ENCODE data around the gene ANKRD28.
"Not testable (repeated sequence)": the region's sequence is repeated elsewhere in the genome, so short reads cannot be mapped to it uniquely, and the experiment has no call there.

The ANKRD28 gene

GRCh38 chr3:15797642-15798303, at the start of gene ANKRD28:
ANKRD28 (minus strand) TSS chr3:15797979; CDS start chr3:15796521, 1,458 bp downstream.
- DNase-seq, result peak in 17 of 56 donors; percentile 5 to 65 (median 18)

- DNase-seq, result no peak
Measured at GRCh38 chr3:15847239-15847638, 49.5 kb upstream of the ANKRD28 start.

- no peak for DNase-seq
Measured at GRCh38 chr3:15846606-15847005, 48.8 kb upstream of the ANKRD28 start.

- no peak for DNase-seq
Measured at GRCh38 chr3:15845475-15845874, 47.7 kb upstream of the ANKRD28 start.

GRCh38 chr3:15844889-15845288, 47.1 kb upstream of the ANKRD28 start:
- no peak for DNase-seq

GRCh38 chr3:15841091-15841973, 43.6 kb upstream of the ANKRD28 start:
- not testable (repeated sequence) for DNase-seq

GRCh38 chr3:15839568-15839967, 41.8 kb upstream of the ANKRD28 start:
- no peak for DNase-seq

GRCh38 chr3:15831927-15832326, 34.1 kb upstream of the ANKRD28 start:
- no peak for DNase-seq

GRCh38 chr3:15825016-15825415, 27.2 kb upstream of the ANKRD28 start:
- DNase-seq, result no peak

GRCh38 chr3:15823092-15823491, 25.3 kb upstream of the ANKRD28 start:
- no peak for DNase-seq

GRCh38 chr3:15822281-15822680, 24.5 kb upstream of the ANKRD28 start:
- no peak for DNase-seq

GRCh38 chr3:15820911-15821310, 23.1 kb upstream of the ANKRD28 start:
- no peak for DNase-seq

GRCh38 chr3:15819576-15819975, 21.8 kb upstream of the ANKRD28 start:
- no peak for DNase-seq

GRCh38 chr3:15819043-15819442, 21.3 kb upstream of the ANKRD28 start:
- no peak for DNase-seq

- no peak for DNase-seq
Measured at GRCh38 chr3:15815696-15816095, 17.9 kb upstream of the ANKRD28 start.

- not testable (repeated sequence) for DNase-seq
Measured at GRCh38 chr3:15813079-15813478, 15.3 kb upstream of the ANKRD28 start.

GRCh38 chr3:15812183-15812582, 14.4 kb upstream of the ANKRD28 start:
- DNase-seq, result no peak

- DNase-seq, result no peak
Measured at GRCh38 chr3:15810702-15811101, 12.9 kb upstream of the ANKRD28 start.

- no peak for DNase-seq
Measured at GRCh38 chr3:15809313-15809712, 11.5 kb upstream of the ANKRD28 start.

- DNase-seq, result no peak
Measured at GRCh38 chr3:15808679-15809310, 11.0 kb upstream of the ANKRD28 start.

- no peak for DNase-seq
Measured at GRCh38 chr3:15805756-15806266, 8.0 kb upstream of the ANKRD28 start.

- DNase-seq, result no peak
Measured at GRCh38 chr3:15804553-15805095, 6.8 kb upstream of the ANKRD28 start.
